Raji (cell line): ENCODE data around the gene STUB1.

Experiments
- POLR2A ChIP-seq: IDR thresholded peaks from 2 replicates; pipeline ENCODE4 v1.6.1; 2011; ENCODE audit warnings: low read depth, low read length, control low read depth; ENCODE audit not compliant: insufficient read depth

The STUB1 gene

DNA sequence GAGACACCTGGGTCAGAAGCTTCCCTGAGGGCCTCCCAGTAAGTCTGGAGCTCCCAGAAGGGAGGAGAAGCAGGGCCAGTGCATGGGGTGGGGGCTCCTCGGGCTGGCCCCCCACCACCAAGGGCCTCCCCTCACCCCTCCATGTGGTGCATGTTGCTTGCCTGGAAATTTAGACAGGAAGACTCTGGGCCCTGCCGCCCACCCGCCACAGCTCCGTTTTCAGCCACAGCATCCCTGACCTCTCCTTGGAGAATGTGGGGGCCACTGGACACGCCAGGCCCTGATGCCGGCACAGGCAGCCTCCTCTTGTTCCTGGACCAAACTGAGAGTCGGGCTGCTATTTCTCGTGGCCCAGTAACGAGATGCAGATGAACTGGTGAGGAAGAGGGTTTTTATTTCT, 41.4 kb upstream of the STUB1 start:
- TF ChIP-seq POLR2A: 0 out of 2 replicates have a peak, but pooled peaks have one; percentile 4

GRCh38 chr16:640614-641013, 39.6 kb upstream of the STUB1 start:
- TF ChIP-seq POLR2A: no peak

DNA sequence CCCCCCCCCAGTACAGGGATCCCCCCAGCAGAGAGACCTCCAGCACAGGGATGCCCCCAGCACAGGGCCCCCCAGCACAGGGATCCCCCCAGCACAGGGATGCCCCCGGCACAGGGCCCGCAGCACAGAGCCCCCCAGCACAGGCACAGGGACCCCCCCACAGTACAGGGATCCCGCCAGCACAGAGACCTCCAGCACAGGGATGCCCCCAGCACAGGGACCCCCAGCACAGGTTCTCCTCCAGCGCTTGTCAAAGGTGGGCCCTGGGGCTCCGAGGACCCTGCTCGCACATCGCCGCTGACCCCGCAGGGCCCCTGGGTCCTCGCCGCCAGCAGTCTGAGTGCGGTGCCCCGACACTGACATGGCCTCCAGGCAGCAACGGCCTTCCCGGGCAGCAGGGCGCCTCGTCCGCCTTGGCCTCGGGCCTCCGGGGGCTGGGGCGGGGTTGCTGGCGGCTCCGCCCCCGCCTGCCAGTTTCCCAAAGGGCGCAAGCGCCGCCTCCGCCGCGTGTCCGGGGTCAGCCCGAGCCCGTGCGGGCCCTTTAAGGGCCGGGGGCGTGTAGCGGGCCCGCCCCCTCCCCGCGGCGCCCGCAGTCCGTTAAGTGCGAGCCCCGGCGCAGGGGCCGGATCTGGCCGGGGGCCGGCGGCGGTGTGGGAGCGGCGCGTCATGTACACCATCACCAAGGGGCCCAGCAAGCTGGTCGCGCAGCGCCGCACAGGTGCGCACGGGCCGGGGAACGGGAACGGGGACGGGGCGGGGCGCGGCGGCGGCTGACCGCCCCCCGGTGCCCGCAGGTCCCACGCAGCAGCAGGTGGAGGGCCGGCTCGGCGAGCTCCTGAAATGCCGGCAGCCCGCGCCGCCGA, 38.7 kb upstream of the STUB1 start, which contains the start of gene MCRIP2:
TSS of gene MCRIP2 (plus strand) at position 503 of the 863 bp plus-strand sequence. CDS start at position 667, 164 bp downstream.
- TF ChIP-seq POLR2A: peak; percentile 92

GRCh38 chr16:642189-643049, 37.8 kb upstream of the STUB1 start:
- TF ChIP-seq POLR2A: no peak

DNA sequence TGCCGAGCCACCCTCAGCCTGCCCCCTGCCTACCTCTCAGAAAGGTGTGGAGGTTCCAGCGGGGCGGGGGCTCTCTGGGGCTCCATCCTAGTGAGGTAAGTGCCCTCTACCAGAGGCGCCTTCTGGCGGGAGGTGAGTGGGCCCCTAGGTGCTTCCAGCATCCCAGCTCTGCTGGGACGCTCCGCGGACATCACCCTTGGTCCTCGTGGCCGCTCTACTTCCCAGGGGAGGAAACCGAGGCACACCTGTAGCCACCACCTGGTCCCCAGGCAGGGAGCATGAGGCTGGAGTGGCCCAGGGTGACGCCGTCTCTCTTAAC, 37.2 kb upstream of the STUB1 start:
- TF ChIP-seq POLR2A: no peak

DNA sequence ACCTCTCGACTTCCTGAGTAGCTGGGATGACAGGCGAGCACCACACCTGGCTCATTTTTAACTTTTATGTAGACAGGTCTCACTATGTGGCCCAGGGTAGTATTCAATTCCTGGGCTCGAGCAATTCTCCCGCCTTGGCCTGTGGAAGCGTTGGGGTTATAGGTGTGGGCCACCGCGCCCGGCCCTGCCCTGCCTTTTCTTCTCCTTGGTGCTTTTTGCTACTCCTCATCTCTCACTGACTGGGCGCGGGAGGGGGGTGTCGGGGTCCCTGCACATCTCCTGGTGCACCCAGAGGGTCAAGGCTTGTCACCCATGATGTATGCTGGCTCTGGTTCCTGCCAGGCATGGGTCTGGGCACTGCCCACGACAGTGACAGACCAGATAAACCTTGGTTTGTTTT, 35.7 kb upstream of the STUB1 start:
- no peak for TF ChIP-seq POLR2A

GRCh38 chr16:645852-646678, 34.1 kb upstream of the STUB1 start:
- TF ChIP-seq POLR2A: peak; percentile 13; the same call in 1 of the 2 replicates

DNA sequence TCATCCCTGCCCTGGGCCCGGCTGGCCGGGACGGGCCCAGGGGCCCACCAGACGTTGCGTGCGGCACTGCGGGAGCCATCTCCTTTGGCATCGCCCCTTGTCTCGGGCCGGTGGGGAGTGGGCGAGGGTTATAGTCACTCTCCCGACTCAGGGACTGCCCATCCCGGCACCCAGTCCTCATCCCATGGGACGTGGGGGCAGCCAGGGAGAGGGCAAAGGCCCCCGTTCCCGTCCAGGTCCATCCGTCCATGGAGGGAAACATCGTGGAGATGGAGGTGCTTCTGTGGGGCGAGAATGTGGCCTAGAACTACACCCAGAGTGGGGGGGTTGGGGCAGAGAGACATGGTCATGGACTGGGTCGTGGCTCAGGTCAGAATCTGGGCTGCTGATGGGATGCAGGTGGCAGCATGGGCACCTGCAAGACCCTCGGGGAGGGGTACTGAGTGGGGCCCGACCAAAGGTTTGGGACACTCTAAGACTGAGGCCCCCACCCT, 33.5 kb upstream of the STUB1 start:
- TF ChIP-seq POLR2A: no peak; the same call in 1 of the 2 replicates

GRCh38 chr16:647173-647902, 32.9 kb upstream of the STUB1 start:
- peak; percentile 32; the same call in 1 of the 2 replicates for TF ChIP-seq POLR2A

DNA sequence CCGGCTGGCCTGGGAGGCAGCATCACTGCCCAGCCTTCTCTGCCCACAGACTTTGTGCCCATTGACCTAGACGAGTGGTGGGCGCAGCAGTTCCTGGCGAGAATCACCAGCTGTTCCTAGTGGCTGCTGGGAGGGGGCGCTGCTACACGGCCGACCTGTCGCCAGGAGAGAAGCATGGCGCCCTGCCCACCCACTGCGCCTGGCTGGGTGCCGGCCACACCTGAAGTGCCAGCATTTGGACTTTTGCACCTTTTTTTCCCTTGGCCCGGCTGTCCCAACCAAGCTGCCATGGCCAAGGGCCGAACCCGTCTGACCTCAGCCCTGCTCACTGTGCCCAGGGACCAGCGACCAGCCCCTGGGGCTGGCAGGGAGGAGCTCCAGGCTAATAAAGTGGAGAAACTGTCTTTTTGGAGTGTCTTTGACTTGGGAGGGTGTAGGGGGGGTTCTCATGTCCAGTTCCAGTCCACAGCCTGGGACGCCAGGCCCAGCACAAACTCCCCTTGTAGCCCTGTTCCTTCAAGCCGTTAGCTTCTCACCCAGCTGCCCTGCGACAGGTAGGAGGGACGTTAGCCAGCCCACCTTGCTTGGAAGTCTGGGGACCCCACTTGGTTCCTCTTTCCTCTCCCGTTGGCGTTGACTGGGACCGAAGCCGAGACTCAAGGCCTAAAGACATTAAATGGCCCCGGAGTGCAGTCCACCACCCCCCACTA, 32.0 kb upstream of the STUB1 start:
- peak; percentile 35; the same call in 1 of the 2 replicates for TF ChIP-seq POLR2A

- TF ChIP-seq POLR2A: peak; percentile 82
Observed at GRCh38 chr16:648781-649589, 31.2 kb upstream of the STUB1 start, which contains the start of gene WDR90. Gene WDR90 (plus strand): TSS chr16:649365. CDS start chr16:649417, 52 bp downstream.

GRCh38 chr16:649631-650030, 30.6 kb upstream of the STUB1 start:
- no peak for TF ChIP-seq POLR2A

DNA sequence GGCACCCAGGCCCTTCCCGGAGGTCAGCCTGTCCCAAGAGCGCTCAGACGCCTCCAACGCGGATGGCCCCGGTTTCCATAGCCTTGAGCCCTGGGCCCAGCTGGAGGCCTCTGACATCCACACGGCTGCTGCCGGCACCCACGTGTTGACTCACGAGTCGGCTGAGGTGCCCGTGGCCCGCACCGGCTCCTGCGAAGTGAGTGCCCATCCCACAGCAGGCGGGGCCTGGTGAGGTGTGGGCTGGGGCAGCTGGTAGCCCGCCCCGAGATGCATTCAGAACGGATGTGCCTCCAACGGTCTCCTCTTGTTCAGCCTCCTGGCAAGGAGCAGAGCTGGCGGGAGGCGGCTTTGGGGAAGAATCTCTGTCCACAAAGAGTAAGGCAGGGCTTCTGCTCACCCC, 28.4 kb upstream of the STUB1 start:
- TF ChIP-seq POLR2A: no peak
